Left renal pelvis (tissue), 4 donors: ENCODE results near the gene NCOA1. TPM values are rescaled to one million over a fixed set of nuclear protein-coding genes. Genes with fewer than 3 reads are reported as not detected.
"Not testable (repeated sequence)": the region's sequence is repeated elsewhere in the genome, so short reads cannot be mapped to it uniquely, and the experiment has no call there.

Experiments used
- DNase-seq, 4 donors: peaks; one replicate each; pipeline ENCODE4 v3.0.0-alpha.2; 2013; ENCODE audit warnings: low read depth in 4 of 4, low spot score in 3 of 4
- polyA plus RNA-seq, 4 donors: library from polyadenylated mRNA; unstranded; fragments of 120-200 nt; gene quantifications; one replicate each; pipeline ENCODE4 v1.2.1, GENCODE V29; 2013; ENCODE audit not compliant: insufficient read length in 4 of 4

NCOA1 gene
- polyA plus RNA-seq, 4 donors = 40.8 to 52.8 (median 50.1) TPM

DNA sequence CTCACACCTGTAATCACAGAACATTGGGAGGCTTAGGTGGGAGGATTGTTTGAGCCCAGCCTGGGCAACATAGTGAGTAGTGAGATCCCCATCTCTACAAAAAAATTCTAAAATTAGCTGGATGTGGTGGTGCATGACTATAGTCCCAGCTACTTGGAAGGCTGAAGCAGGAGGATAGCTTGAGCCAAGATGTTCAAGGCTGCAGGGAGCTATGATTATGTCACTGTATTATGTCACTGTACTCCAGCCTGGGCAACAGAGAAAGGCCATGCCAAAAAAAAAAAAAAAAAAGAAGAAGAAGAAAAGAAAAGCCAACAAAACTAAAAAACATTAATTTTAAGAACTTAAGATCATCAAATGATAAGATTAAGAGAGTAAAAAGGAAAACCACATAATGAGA is 17.4 kb upstream of the NCOA1 start:
- DNase-seq = no peak

GRCh38 chr2:24474053-24474452 is 17.0 kb upstream of the NCOA1 start:
- DNase-seq = no peak

DNA sequence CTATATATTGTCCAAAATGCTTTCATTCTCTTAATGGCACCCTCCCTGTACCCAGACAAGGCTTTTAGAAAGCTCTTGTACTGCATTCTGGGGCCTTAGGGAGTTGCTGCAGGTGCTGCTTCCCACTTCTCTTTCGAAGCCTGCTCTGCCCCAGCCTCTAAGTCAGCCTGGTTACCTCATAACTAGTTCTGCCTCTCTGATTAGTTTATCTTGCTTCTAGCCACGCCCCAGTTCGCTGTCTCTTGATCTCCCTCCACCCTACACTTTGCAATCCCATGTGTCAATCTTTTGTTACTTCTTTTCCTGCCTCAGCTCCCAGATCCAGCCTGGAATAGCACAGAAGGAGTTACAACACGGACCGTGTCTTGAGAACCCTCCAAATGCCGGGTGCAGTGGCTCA is 13.8 kb upstream of the NCOA1 start:
- no peak for DNase-seq

GRCh38 chr2:24478243-24478642 is 12.8 kb upstream of the NCOA1 start:
- DNase-seq = no peak

DNA sequence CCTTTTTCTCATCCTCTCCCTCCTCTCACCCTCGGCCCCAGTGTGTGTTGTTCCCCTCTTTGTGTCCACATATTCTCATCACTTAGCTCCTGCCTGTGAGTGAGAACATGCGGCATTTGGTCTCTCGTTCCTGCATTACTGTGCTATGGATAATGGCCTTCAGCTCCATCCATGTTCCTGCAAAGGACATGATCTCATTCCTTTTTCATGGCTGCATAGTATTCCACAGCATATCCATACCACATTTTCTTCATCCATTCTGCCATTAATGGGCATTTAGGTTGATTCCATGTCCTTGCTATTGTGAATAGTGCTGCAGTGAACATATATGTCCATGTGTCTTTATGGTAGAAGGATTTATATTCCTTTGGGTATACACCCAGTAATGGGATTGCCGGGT is 10.8 kb upstream of the NCOA1 start:
- DNase-seq = no peak

GRCh38 chr2:24482251-24482971 is 8.6 kb upstream of the NCOA1 start:
- no peak for DNase-seq

DNA sequence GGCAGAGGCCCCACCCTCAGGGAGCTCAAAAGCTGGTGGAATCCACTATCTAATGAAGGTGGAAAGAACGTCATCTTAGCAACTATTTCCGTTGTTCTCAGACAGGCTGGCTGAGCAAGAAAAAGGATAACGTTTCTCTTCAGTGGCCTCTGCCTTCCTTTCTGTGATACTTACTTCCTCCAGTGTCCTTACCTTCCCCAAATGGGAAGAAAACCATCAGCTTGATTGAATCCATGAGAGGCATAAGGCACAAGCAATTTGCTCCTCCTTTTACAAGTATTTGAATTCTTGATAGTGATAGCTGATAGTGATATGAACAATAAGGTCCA is 8.1 kb upstream of the NCOA1 start:
- no peak for DNase-seq

DNA sequence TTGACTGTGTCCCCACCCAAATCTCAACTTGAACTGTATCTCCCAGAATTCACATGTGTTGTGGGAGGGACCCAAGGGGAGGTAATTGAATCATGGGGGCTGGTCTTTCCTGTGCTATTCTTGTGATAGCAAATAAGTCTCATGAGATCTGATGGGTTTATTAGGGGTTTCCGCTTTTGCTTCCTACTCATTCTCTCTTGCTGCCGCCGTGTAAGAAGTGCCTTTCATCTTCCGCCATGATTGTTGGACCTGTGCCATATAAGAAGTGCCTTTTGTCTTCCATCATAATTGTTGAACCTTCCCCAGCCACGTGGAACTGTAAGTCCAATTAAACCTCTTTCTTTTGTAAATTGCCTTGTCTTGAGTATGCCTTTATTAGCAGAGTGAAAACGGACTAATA is 6.4 kb upstream of the NCOA1 start:
- not testable (repeated sequence) for DNase-seq

DNA sequence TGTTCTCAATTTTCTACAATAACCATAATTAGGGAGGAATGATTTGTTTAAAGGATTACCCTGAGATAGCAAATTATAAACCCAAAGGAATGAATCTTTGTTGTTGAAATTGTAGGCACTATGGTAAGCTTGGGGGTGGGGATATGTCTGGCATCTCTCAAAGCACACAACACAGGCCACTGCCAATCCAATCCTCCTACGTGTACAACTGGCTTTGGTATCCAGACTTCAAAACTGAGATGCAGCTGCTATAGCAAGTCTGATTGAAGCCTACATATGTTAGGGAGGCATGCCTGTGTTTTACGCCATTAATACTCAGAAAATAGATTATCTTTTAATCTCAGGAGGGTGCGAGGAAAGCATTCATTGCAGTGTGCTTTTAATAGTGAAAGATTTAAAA is 5.9 kb upstream of the NCOA1 start:
- no peak for DNase-seq

DNA sequence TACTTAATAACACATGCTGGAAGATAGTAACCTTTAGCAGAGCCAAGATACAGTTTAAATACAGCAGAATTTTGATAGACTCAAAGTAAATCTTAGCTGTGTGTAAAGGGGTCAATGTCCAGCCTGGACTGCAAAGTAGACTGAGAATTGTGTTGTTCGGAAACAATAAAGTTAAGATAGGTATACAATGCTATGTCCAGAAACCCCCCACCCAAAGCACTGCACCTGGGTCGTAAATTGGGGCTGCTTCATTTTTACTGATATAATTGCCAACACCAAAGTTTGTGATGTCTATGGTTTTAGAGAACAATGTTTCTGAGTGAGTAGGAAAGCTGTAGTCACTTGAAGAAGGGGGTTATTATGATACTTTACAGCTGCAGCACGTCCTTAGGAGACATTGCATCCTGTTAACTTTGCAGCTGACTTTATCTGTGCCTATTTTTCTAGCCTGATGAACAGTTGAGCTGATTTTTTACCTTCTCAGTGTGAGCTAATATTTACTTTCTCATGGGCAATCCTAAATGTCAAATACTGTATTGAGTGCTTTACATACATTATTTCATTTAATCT is 4.3 kb upstream of the NCOA1 start:
- no peak for DNase-seq

- DNase-seq = no peak
These were observed 1.4 kb upstream of the NCOA1 start for GRCh38 chr2:24489465-24490180.

- DNase-seq = no peak
These were observed 819 bp upstream of the NCOA1 start for GRCh38 chr2:24490181-24490689.

GRCh38 chr2:24491542-24492420 is 727 bp downstream of the NCOA1 start:
- DNase-seq = no peak

DNA sequence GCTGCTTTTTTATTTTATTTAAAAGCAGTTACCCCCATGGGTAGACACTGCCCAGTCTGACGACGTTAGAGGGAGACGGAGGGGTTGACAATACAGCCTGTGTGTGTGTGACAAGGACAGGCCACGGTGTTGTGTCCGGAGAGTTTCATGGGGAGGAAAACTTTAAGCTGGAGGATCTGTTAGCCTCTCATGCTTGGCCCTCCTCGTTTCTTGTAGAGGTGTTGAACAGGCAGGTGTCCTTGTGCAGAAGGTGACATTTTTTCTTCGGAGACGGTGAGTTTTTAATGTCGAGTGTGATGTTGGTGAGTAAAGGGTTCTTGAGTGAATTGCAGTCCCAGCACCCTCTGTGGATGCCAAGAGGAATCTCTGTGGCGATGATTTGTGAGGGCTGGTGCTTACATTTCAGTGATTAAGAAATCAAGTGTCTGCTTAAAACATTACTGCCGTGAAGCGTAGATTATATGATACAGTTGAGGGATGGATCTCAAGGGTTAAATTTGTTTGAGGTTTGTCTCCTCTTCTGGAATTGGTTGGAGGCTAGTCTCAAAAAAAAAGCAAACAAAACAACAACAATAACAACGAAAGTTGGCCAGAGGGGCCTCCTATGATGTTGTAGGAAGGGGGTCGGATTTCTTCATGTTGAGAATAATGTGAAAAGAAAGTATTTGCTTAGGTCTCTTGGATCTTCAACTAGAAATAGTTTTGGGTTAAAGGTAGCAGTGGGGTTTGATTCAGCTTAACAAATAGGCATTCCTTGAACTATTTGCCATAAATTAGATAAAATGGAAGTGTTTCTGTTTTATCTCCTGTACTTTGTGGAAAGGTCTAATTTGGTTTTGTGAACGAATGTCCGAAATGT is 1.6 kb downstream of the NCOA1 start:
- DNase-seq = no peak

DNA sequence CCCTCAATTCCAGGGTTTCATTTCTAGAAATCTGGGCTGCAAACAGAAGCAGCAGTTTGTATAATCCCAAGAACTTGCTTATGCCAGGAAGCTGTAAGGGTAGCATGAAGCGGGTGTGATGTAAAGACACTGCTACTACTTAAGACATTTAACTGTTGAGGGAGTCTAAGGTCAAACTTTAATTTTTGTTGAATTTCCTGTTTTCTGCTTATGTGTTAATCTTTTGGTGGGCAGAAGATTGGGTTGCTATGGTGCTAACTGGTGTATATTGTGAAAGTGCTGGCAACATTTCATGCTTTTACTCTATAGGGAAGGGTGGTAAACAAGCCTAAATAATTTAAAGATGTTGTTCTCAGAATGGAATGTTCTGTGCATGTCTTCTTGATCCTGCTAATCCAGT is 2.7 kb downstream of the NCOA1 start:
- no peak for DNase-seq

GRCh38 chr2:24494410-24494809 is 3.4 kb downstream of the NCOA1 start:
- DNase-seq = no peak

GRCh38 chr2:24495451-24495850 is 4.4 kb downstream of the NCOA1 start:
- no peak for DNase-seq

DNA sequence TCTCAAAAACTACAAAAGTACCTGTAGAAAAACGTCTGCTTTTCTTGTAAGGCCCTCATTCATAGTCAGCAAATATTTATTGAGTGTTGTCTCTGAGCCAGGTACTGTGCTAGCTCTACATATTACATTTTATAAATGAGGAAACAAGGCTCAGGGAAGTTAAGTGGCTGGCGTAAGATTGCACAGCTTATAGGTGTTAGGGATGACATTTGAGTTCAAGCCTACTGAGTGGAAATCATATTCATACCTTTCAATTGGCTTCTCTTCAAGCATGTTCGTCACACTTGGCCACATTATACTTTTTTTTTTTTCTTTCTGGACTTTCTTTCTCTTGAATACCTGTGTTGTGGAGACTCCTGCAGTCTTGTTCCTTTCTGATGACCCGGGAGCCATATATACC is 5.9 kb downstream of the NCOA1 start:
- no peak for DNase-seq

GRCh38 chr2:24497685-24498084 is 6.6 kb downstream of the NCOA1 start:
- DNase-seq = no peak

- DNase-seq = no peak
These were observed 7.1 kb downstream of the NCOA1 start for GRCh38 chr2:24498121-24498520.
